A549 (cell line): ENCODE results near the gene SEMA5B.

ENCODE experiments used
- CTCF ChIP-seq: fragments of >200 bp; sonication (Bioruptor Twin); formaldehyde crosslinking; IDR thresholded peaks from 3 replicates; pipeline ENCODE4 v1.5.1; 2016
- MYC ChIP-seq: IDR thresholded peaks from 2 replicates; pipeline ENCODE4 v1.6.1; 2012; ENCODE audit warnings: mild to moderate bottlenecking, inconsistent platforms, low read length, improper control_type of control experiment, borderline replicate concordance
- NFE2L2 ChIP-seq: fragments of 150-350 bp; conservative IDR thresholded peaks from 2 replicates; pipeline ENCODE4 v1.6.1; 2014; ENCODE audit warnings: low read length
- PHF8 ChIP-seq: fragments of 200-600 bp; sonication (generic); IDR thresholded peaks from 2 replicates; pipeline ENCODE4 v1.6.1; 2016; ENCODE audit warnings: low read depth, mild to moderate bottlenecking, antibody characterized with exemption, moderate library complexity, borderline replicate concordance
- RAD21 ChIP-seq, 2 experiments: fragments of >200 bp in 1 of 2; sonication (Bioruptor Twin) in 1 of 2; formaldehyde crosslinking in 1 of 2; IDR thresholded peaks in 1 of 2; conservative IDR thresholded peaks in 1 of 2; 2 replicates in 1 of 2; 3 replicates in 1 of 2; pipeline ENCODE4 v1.6.1; 2012 to 2018; ENCODE audit warnings: inconsistent platforms in 1 of 2
- RCOR1 ChIP-seq: fragments of 150-350 bp; IDR thresholded peaks from 2 replicates; pipeline ENCODE4 v1.6.1; 2014; ENCODE audit warnings: antibody characterized with exemption, low read length, low read depth

GRCh38 chr3:122880173-122880572 lies 147.4 kb downstream of the SEMA5B start:
- TF ChIP-seq CTCF (no peak), PHF8 (no peak), NFE2L2 (no peak), MYC (no peak), RCOR1 (no peak), RAD21 (conservative IDR thresholded peaks at IDR 0.05 in 1 of 2, IDR thresholded peaks at IDR 0.05 in 1 of 2) (no peak)
